Stomach (tissue), 4 donors: Measurements from ENCODE around the gene TMEM8B.
A peak's percentile ranks its signal among the peaks of the same experiment; 100 is the strongest.

Experiments
- EP300 ChIP-seq: sonication (generic); formaldehyde crosslinking; IDR thresholded peaks from one replicate; pipeline ENCODE4 v1.6.1; 2017; ENCODE audit warnings: antibody characterized with exemption
- TF ChIP-seq, protein P1 (sequence below), 7 experiments: fragments of 450-650 bp in 4 of 7; fragments of 200-600 bp in 3 of 7; sonication (generic) in 3 of 7; IDR thresholded peaks; one replicate each; pipeline ENCODE4 v1.5.1; 2016 to 2019; ENCODE audit warnings: antibody characterized with exemption in 7 of 7, control low read depth in 2 of 7, mild to moderate bottlenecking in 1 of 7

GRCh38 chr9:35903049-35903448 lies 74.0 kb downstream of the TMEM8B start:
- TF ChIP-seq, protein P1, sequence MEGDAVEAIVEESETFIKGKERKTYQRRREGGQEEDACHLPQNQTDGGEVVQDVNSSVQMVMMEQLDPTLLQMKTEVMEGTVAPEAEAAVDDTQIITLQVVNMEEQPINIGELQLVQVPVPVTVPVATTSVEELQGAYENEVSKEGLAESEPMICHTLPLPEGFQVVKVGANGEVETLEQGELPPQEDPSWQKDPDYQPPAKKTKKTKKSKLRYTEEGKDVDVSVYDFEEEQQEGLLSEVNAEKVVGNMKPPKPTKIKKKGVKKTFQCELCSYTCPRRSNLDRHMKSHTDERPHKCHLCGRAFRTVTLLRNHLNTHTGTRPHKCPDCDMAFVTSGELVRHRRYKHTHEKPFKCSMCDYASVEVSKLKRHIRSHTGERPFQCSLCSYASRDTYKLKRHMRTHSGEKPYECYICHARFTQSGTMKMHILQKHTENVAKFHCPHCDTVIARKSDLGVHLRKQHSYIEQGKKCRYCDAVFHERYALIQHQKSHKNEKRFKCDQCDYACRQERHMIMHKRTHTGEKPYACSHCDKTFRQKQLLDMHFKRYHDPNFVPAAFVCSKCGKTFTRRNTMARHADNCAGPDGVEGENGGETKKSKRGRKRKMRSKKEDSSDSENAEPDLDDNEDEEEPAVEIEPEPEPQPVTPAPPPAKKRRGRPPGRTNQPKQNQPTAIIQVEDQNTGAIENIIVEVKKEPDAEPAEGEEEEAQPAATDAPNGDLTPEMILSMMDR (IDR thresholded peaks at IDR 0.05), result peak in 5 of 7 experiments; percentile 26 to 77 (median 72)
- TF ChIP-seq EP300, result no peak
